GM19328 (cell line): ENCODE results near the gene C1orf167.

ENCODE experiments used
- ATAC-seq: cut with Tn5 transposase; IDR thresholded peaks from one replicate; pipeline ENCODE4 v1.9.1; 2021; ENCODE audit warnings: mild to moderate bottlenecking, moderate library complexity; ENCODE audit not compliant: unreplicated experiment

Gene C1orf167

GRCh38 chr1:11736746-11737639 lies 25.0 kb upstream of the C1orf167 start:
- ATAC-seq = no peak

- no peak for ATAC-seq
These were observed 23.9 kb upstream of the C1orf167 start for GRCh38 chr1:11738096-11738495.

- no peak for ATAC-seq
These were observed 23.2 kb upstream of the C1orf167 start for GRCh38 chr1:11738783-11739182.

GRCh38 chr1:11740258-11741192 lies 21.5 kb upstream of the C1orf167 start:
- no peak for ATAC-seq

- ATAC-seq = no peak
These were observed 20.5 kb upstream of the C1orf167 start for GRCh38 chr1:11741482-11741881.

- no peak for ATAC-seq
These were observed 20.0 kb upstream of the C1orf167 start for GRCh38 chr1:11741919-11742558.

GRCh38 chr1:11744287-11744686 lies 17.7 kb upstream of the C1orf167 start:
- ATAC-seq = no peak

GRCh38 chr1:11746092-11746491 lies 15.9 kb upstream of the C1orf167 start:
- no peak for ATAC-seq

GRCh38 chr1:11746795-11747487 lies 15.1 kb upstream of the C1orf167 start:
- ATAC-seq = no peak

GRCh38 chr1:11748294-11749202 lies 13.4 kb upstream of the C1orf167 start:
- no peak for ATAC-seq

- no peak for ATAC-seq
These were observed 12.7 kb upstream of the C1orf167 start for GRCh38 chr1:11749203-11749689.

GRCh38 chr1:11749996-11750395 lies 12.0 kb upstream of the C1orf167 start:
- ATAC-seq = no peak

GRCh38 chr1:11751087-11751486 lies 10.9 kb upstream of the C1orf167 start:
- ATAC-seq = no peak

GRCh38 chr1:11752359-11753088 lies 9.5 kb upstream of the C1orf167 start:
- ATAC-seq = no peak

GRCh38 chr1:11753555-11754208 lies 8.3 kb upstream of the C1orf167 start:
- no peak for ATAC-seq

- ATAC-seq = no peak
These were observed 4.9 kb upstream of the C1orf167 start for GRCh38 chr1:11757047-11757446.

- no peak for ATAC-seq
These were observed 2.2 kb upstream of the C1orf167 start for GRCh38 chr1:11759791-11760190.

- ATAC-seq = no peak
These were observed 708 bp upstream of the C1orf167 start for GRCh38 chr1:11761285-11761684.
